K562 (cell line): Measurements from ENCODE around the gene CTIF. TPM values are rescaled to one million over a fixed set of nuclear protein-coding genes. Genes with fewer than 3 reads are reported as not detected.

Experiments used
- ATAC-seq: fragments of 200-7000 bp; cut with Tn5 transposase; 3 replicates; pipeline ENCODE4 v1.9.1; 2020; ENCODE audit warnings: moderate library complexity
- BruUV-seq: library from RNA; stranded (reverse); fragments of 400-500 nt; replicated peaks from 2 replicates; lab custom pipeline; 2021; lab: Mats Ljungman, UMichigan
- CTCF ChIA-PET: fragments of 300-600 bp; formaldehyde crosslinking; extraction: SDS; loops from one replicate; lab custom pipeline; 2021; ENCODE audit warnings: low intra/inter-chr PET ratio; lab: Yijun Ruan, JAX
- POLR2A ChIA-PET: fragments of 300-600, 350-650 bp; sonication (Branson Sonifier 250); formaldehyde crosslinking; extraction: SDS; loops from one replicate; lab custom pipeline; 2021; ENCODE audit warnings: antibody characterized with exemption, inconsistent platforms; lab: Yijun Ruan, JAX
- DNase-seq, 4 experiments: peaks; one replicate each; pipeline versions ENCODE4 v3.0.0 to v3.0.0-alpha.2; 2011 to 2018; ENCODE audit warnings: low spot score in 3 of 4, mixed read lengths in 3 of 4; ENCODE audit errors: extremely low read depth in 1 of 4
- FAIRE-seq: peaks from 2 replicates; lab custom pipeline; 2011; peaks lifted over from hg19 to GRCh38; lab: Jason Lieb, UNC
- H2AFZ ChIP-seq: 2 replicates; pipeline ENCODE4 v1.6.0; 2011; ENCODE audit warnings: low read depth, low read length, control low read depth, inconsistent platforms
- H3K27ac ChIP-seq: fragments of 200-600 bp; 3 replicates; pipeline ENCODE4 v1.8.0; 2011; ENCODE audit warnings: low read depth, mild to moderate bottlenecking, control low read depth, inconsistent platforms, low read length, moderate library complexity, mixed read lengths; ENCODE audit errors: extremely low read depth
- H3K27me3 ChIP-seq, 2 experiments: fragments of 300-600 bp in 1 of 2; 2 replicates in 1 of 2; 3 replicates in 1 of 2; pipeline versions ENCODE4 v1.6.0 to v1.8.0; 2011; ENCODE audit warnings: inconsistent platforms in 2 of 2, low read length in 2 of 2, mild to moderate bottlenecking in 1 of 2, mixed read lengths in 1 of 2, moderate library complexity in 1 of 2; ENCODE audit not compliant: control insufficient read depth in 2 of 2, insufficient read depth in 2 of 2
- H3K36me3 ChIP-seq: fragments of 300-600 bp; 3 replicates; pipeline ENCODE4 v1.8.0; 2011; ENCODE audit warnings: mild to moderate bottlenecking, low read length, inconsistent platforms; ENCODE audit not compliant: control insufficient read depth, insufficient read depth
- H3K4me1 ChIP-seq, 2 experiments: fragments of 200-600 bp in 1 of 2; replicated peaks in 1 of 2; 2 replicates in 1 of 2; 3 replicates in 1 of 2; pipeline versions ENCODE4 v1.5.1 to v1.8.0; 2011; ENCODE audit warnings: inconsistent platforms in 2 of 2, low read length in 2 of 2, mild to moderate bottlenecking in 1 of 2, mixed read lengths in 1 of 2, moderate library complexity in 1 of 2; ENCODE audit not compliant: control insufficient read depth in 2 of 2, insufficient read depth in 2 of 2
- H3K4me2 ChIP-seq: 2 replicates; pipeline ENCODE4 v1.6.1; 2011; ENCODE audit warnings: low read length, control low read depth, inconsistent platforms, mixed read lengths; ENCODE audit not compliant: insufficient read depth
- H3K4me3 ChIP-seq: fragments of 200-600 bp; sonication (generic), shearing (Covaris generic); 2 replicates; pipeline ENCODE4 v1.5.1; 2016; ENCODE audit warnings: control low read depth, inconsistent platforms
- H3K79me2 ChIP-seq: fragments of 200-600 bp; 3 replicates; pipeline ENCODE4 v1.8.0; 2011; ENCODE audit warnings: low read length, inconsistent platforms; ENCODE audit not compliant: control insufficient read depth, insufficient read depth
- H3K9ac ChIP-seq, 2 experiments: 2 replicates each; pipeline versions ENCODE4 v1.6.0 to v1.6.1; 2011; ENCODE audit warnings: low read depth in 2 of 2, low read length in 2 of 2, control low read depth in 1 of 2, inconsistent platforms in 1 of 2, mild to moderate bottlenecking in 1 of 2, mixed read lengths in 1 of 2; ENCODE audit not compliant: insufficient read depth in 1 of 2
- H3K9me1 ChIP-seq: one replicate; pipeline ENCODE4 v1.6.0; 2011; ENCODE audit warnings: inconsistent platforms, mild to moderate bottlenecking, low read length, moderate library complexity; ENCODE audit not compliant: control insufficient read depth, insufficient read depth
- H3K9me3 ChIP-seq: replicated peaks from 2 replicates; pipeline ENCODE4 v1.5.1; 2011; ENCODE audit warnings: low read depth, low read length, inconsistent platforms; ENCODE audit not compliant: control insufficient read depth, insufficient read depth
- H4K20me1 ChIP-seq: replicated peaks from 2 replicates; pipeline ENCODE4 v1.6.1; 2011; ENCODE audit warnings: low read length, inconsistent platforms, mixed read lengths; ENCODE audit not compliant: control insufficient read depth, insufficient read depth
- CBFA2T3 ChIP-seq: fragments of 450-650 bp; IDR thresholded peaks from 2 replicates; pipeline ENCODE4 v1.6.1; 2017
- KDM4B ChIP-seq, 2 experiments: fragments of 450-650 bp in 1 of 2; sonication (generic) in 1 of 2; IDR thresholded peaks; 2 replicates each; pipeline ENCODE4 v1.6.1; 2016 to 2017; ENCODE audit warnings: borderline replicate concordance in 2 of 2, antibody characterized with exemption in 1 of 2, low read depth in 1 of 2, mild to moderate bottlenecking in 1 of 2
- KHSRP ChIP-seq: fragments of 450-650 bp; IDR thresholded peaks from 2 replicates; pipeline ENCODE4 v1.6.1; 2017
- PRPF4 ChIP-seq: fragments of 200-400 bp; formaldehyde crosslinking; IDR thresholded peaks from one replicate; pipeline ENCODE4 v1.6.1; 2017; ENCODE audit warnings: low read length, low read depth, mild to moderate bottlenecking; ENCODE audit not compliant: insufficient read depth, poor library complexity, severe bottlenecking
- RBM14 ChIP-seq: fragments of 200-400 bp; formaldehyde crosslinking; IDR thresholded peaks from 2 replicates; pipeline ENCODE4 v1.6.1; 2018; ENCODE audit warnings: low read depth, mild to moderate bottlenecking, low read length, moderate library complexity, borderline replicate concordance; ENCODE audit not compliant: insufficient read depth
- RBM22 ChIP-seq: fragments of 200-400 bp; formaldehyde crosslinking; IDR thresholded peaks from 2 replicates; pipeline ENCODE4 v1.6.1; 2018; ENCODE audit warnings: low read length, low read depth; ENCODE audit not compliant: poor library complexity, severe bottlenecking
- SAFB ChIP-seq: fragments of 200-400 bp; formaldehyde crosslinking; IDR thresholded peaks from 2 replicates; pipeline ENCODE4 v1.6.1; 2017; ENCODE audit warnings: low read depth, low read length, borderline replicate concordance
- SMARCA4 ChIP-seq: fragments of 450-650 bp; IDR thresholded peaks from 2 replicates; pipeline ENCODE4 v1.6.1; 2016
- WGBS: fragments of 100-300 bp; shearing (Covaris generic); methylation state at CpG from one replicate; pipeline ENCODE4 v1.1.6; 2016; ENCODE audit warnings: low coverage, mixed read lengths; ENCODE audit not compliant: insufficient coverage; ENCODE audit errors: missing lambda C conversion rate; 5-methylcytosine and 5-hydroxymethylcytosine counted together
- in situ Hi-C: fragments of 300-500 bp; cut with MboI; formaldehyde crosslinking; loops from 4 replicates; pipeline ENCODE4 v1.15.0; 2018; ENCODE audit warnings: inconsistent platforms, mixed read lengths
- intact Hi-C: fragments of 100-400 bp; cut with micrococcal nuclease; formaldehyde crosslinking; loops from 2 replicates; pipeline ENCODE4 v1.14.2; 2022
- polyA plus RNA-seq, 8 experiments: library from polyadenylated mRNA; depleted of rRNA in 4 of 8; stranded (reverse) in 5 of 8; unstranded in 3 of 8; fragments of >200 nt; fragmentation: Nextera tagmentation in 2 of 8; fragmentation: Illumina TruSeq in 1 of 8; extraction: Ambion mirVana in 2 of 8; extraction: Trizol in 1 of 8; gene quantifications; 2 replicates each; pipeline versions ENCODE4 v1.2.1 to v1.2.3, GENCODE V29; 2011 to 2014; ENCODE audit warnings: inconsistent platforms in 1 of 8, missing spikeins in 1 of 8
- total RNA-seq, 7 experiments: library from RNA; depleted of rRNA in 6 of 7; stranded (reverse); fragments of >200 nt in 6 of 7; fragmentation: Illumina TruSeq in 2 of 7; extraction: Trizol in 2 of 7; gene quantifications; 2 replicates each; pipeline versions ENCODE4 v1.2.1 to v1.2.3, GENCODE V29; 2011 to 2021; ENCODE audit warnings: low replicate concordance in 1 of 7

Gene CTIF
- total and polyA plus RNA-seq, 9 of the 15 experiments (the other 6 are each of a cell fraction or from before 2014, with no cell fraction given) = 0.17 to 11.5 (median 2.2) TPM

GRCh38 chr18:48619501-48619900 is 80.7 kb downstream of the CTIF start:
- ChIA-PET CTCF (no interaction called here), POLR2A (no interaction called here)
- Histone ChIP-seq H3K4me2 (no peak overlapping the region), H3K27ac (no peak overlapping the region), H3K9ac (no peak overlapping the region), H2AFZ (no peak overlapping the region), H3K9me1 (no peaks in the 10 kb centered on the region), H4K20me1 (0 out of 2 replicates have a peak, but pooled peaks cover 3% of the 10 kb centered on the region), H3K9me3 (no peaks in the 10 kb centered on the region), H3K27me3 (no peaks in the 10 kb centered on the region), H3K36me3 (no peaks in the 10 kb centered on the region), H3K4me1 (peaks cover 0 to 9% of the 10 kb centered on the region in 2 experiments; a peak in 2 of 5 replicates), H3K4me3 (no peak overlapping the region), H3K79me2 (no peaks in the 10 kb centered on the region)
- FAIRE-seq = no peak
- intact Hi-C loops = no loop called here
- 90% methylated on average over 4 of the region's 16 CpGs for WGBS
- TF ChIP-seq KDM4B (IDR thresholded peaks at IDR 0.05; ENCODE audit: borderline replicate concordance in 2 of 2, low read depth in 1 of 2) (no peak), RBM22 (no peak), RBM14 (no peak), PRPF4 (no peak)
- ATAC-seq = no peak
- no peak for DNase-seq
- in situ Hi-C loops = no loop called here
- no TSS peak for BruUV-seq

- WGBS = 65% methylated on average over 2 of the region's 3 CpGs
- Histone ChIP-seq H3K27me3 (no peaks in the 10 kb centered on the region), H3K36me3 (no peaks in the 10 kb centered on the region), H3K4me1 (peaks cover 0 to 9% of the 10 kb centered on the region in 2 experiments; a peak in 2 of 5 replicates), H2AFZ (no peak overlapping the region), H3K9me3 (no peaks in the 10 kb centered on the region), H3K4me3 (no peak overlapping the region), H3K9ac (no peak overlapping the region), H3K4me2 (no peak overlapping the region), H3K79me2 (no peaks in the 10 kb centered on the region), H3K27ac (no peak overlapping the region), H4K20me1 (0 out of 2 replicates have a peak, but pooled peaks cover 3% of the 10 kb centered on the region), H3K9me1 (no peaks in the 10 kb centered on the region)
- ChIA-PET POLR2A (interaction anchor here (0.6 to 1.9 kb wide), 5 partner anchors 10 to 28 kb away, joined by 3 to 4 read pairs (median 3); no protein-coding TSS in a partner anchor), CTCF (no interaction called here)
- DNase-seq = no peak
- FAIRE-seq = no peak
- no peak for ATAC-seq
- BruUV-seq = no TSS peak
- intact Hi-C loops = no loop called here
- in situ Hi-C loops = no loop called here
- TF ChIP-seq CBFA2T3 (no peak), KHSRP (no peak), SAFB (no peak), SMARCA4 (no peak)
These were observed 81.2 kb downstream of the CTIF start for GRCh38 chr18:48620071-48620470.
